Mesothelial cell of epicardium (in vitro differentiated cells): ENCODE measurements around the gene POLG2. TPM values are rescaled to one million over a fixed set of nuclear protein-coding genes. Genes with fewer than 3 reads are reported as not detected.
A peak's percentile ranks its signal among the peaks of the same experiment; 100 is the strongest.
"Not testable (repeated sequence)": the region's sequence is repeated elsewhere in the genome, so short reads cannot be mapped to it uniquely, and the experiment has no call there.

Experiments used
- DNase-seq, 2 experiments: peaks; one replicate each; pipeline ENCODE4 v3.0.0; 2021; ENCODE audit warnings: low spot score in 2 of 2; ENCODE audit not compliant: unreplicated experiment in 2 of 2
- H3K27ac Mint-ChIP-seq: 2 replicates; pipeline ENCODE4 v1.8.0; 2021; ENCODE audit warnings: mixed read lengths
- H3K27me3 Mint-ChIP-seq: 2 replicates; pipeline ENCODE4 v1.8.0; 2021; ENCODE audit warnings: low read depth, mixed read lengths
- H3K36me3 Mint-ChIP-seq: 2 replicates; pipeline ENCODE4 v1.8.0; 2021; ENCODE audit warnings: mixed read lengths
- H3K4me1 Mint-ChIP-seq: 2 replicates; pipeline ENCODE4 v1.8.0; 2021; ENCODE audit warnings: mixed read lengths
- H3K4me3 Mint-ChIP-seq: 2 replicates; pipeline ENCODE4 v1.8.0; 2021; ENCODE audit warnings: mild to moderate bottlenecking, moderate library complexity, mixed read lengths
- H3K9me3 Mint-ChIP-seq: 2 replicates; pipeline ENCODE4 v1.8.0; 2021; ENCODE audit warnings: mixed read lengths
- CTCF ChIP-seq: fragments of 200-600 bp; sonication (generic); IDR thresholded peaks from one replicate; pipeline ENCODE4 v1.5.0; 2021; ENCODE audit warnings: antibody characterized with exemption; ENCODE audit not compliant: unreplicated experiment
- microRNA-seq: library from miRNA; unstranded; fragments of <30 nt; microRNA quantifications from one replicate; pipeline ENCODE4 v1.2.0, GENCODE V29; 2021; ENCODE audit warnings: inconsistent platforms, mixed read lengths
- total RNA-seq: library from RNA; stranded (reverse); gene quantifications from 3 replicates; pipeline ENCODE4 v1.2.1, GENCODE V29; 2021

POLG2 gene
- total RNA-seq, 1 donor from 2014 or later = 32.2 TPM

- Mint-ChIP-seq H3K27me3 (no peaks in the 10 kb centered on the region), H3K4me3 (no peak overlapping the region), H3K4me1 (no peaks in the 10 kb centered on the region), H3K36me3 (peaks cover 10% of the 10 kb centered on the region), H3K9me3 (peaks cover 28% of the 10 kb centered on the region), H3K27ac (no peak overlapping the region)
- DNase-seq = no peak
- TF ChIP-seq CTCF = no peak
These were observed 56.9 kb downstream of the POLG2 start for GRCh38 chr17:64439956-64440355.

- H3K4me3 Mint-ChIP-seq = not testable (repeated sequence)
These were observed 57.3 kb downstream of the POLG2 start for GRCh38 chr17:64439521-64439920.

GRCh38 chr17:64437944-64438525 lies 58.8 kb downstream of the POLG2 start:
- Mint-ChIP-seq H3K4me1 (no peaks in the 10 kb centered on the region), H3K27ac (no peak overlapping the region), H3K9me3 (peaks cover 35% of the 10 kb centered on the region), H3K27me3 (no peaks in the 10 kb centered on the region), H3K36me3 (peaks cover 10% of the 10 kb centered on the region), H3K4me3 (no peak overlapping the region)
- no peak for DNase-seq
- no peak for TF ChIP-seq CTCF

More at GRCh38 chr17:64439521-64439920, 57.3 kb downstream of the POLG2 start:
- H3K4me1 Mint-ChIP-seq, H3K27ac Mint-ChIP-seq, H3K27me3 Mint-ChIP-seq, DNase-seq: not testable (repeated sequence)
- Mint-ChIP-seq H3K36me3 (peaks cover 10% of the 10 kb centered on the region), H3K9me3 (peaks cover 28% of the 10 kb centered on the region)

GRCh38 chr17:64431534-64431933 lies 65.3 kb downstream of the POLG2 start:
- Mint-ChIP-seq H3K4me3 (no peak overlapping the region), H3K27me3 (peaks cover 8% of the 10 kb centered on the region), H3K9me3 (peaks cover 11% of the 10 kb centered on the region), H3K27ac (no peak overlapping the region), H3K4me1 (peaks cover 2% of the 10 kb centered on the region), H3K36me3 (no peaks in the 10 kb centered on the region)
- TF ChIP-seq CTCF = no peak
- DNase-seq = no peak

GRCh38 chr17:64430036-64430435 lies 66.8 kb downstream of the POLG2 start:
- not testable (repeated sequence) for H3K27ac Mint-ChIP-seq, DNase-seq, H3K4me3 Mint-ChIP-seq, H3K27me3 Mint-ChIP-seq, H3K9me3 Mint-ChIP-seq, H3K36me3 Mint-ChIP-seq, H3K4me1 Mint-ChIP-seq

GRCh38 chr17:64428406-64428805 lies 68.4 kb downstream of the POLG2 start:
- H3K27me3 Mint-ChIP-seq = peaks cover 8% of the 10 kb centered on the region
- no peaks in the 10 kb centered on the region for H3K9me3 Mint-ChIP-seq
- H3K4me3 Mint-ChIP-seq = no peak overlapping the region
- DNase-seq = no peak
- no peak for TF ChIP-seq CTCF
- no peaks in the 10 kb centered on the region for H3K36me3 Mint-ChIP-seq
- no peak overlapping the region for H3K27ac Mint-ChIP-seq
- H3K4me1 Mint-ChIP-seq = peaks cover 2% of the 10 kb centered on the region

Small RNA genes lying within 50 kb of the gene (microRNA-seq; reads per million reads assigned to microRNA genes)
- gene MIR3064 (7.3 reads per million, percentile 27 among the genes with 10 or more reads in this experiment), gene MIR5047 (not detected)

Other genes with a start within 250 kb of the POLG2 start
- 27.1 to 29.7 TPM (median 27.3 TPM) in 3 replicates for gene TEX2, start 233.8 kb downstream of the POLG2 start, total RNA-seq
- gene PECAM1, start 106.2 kb downstream of the POLG2 start, total RNA-seq = 0.09 to 0.18 TPM in 2 of 3 replicates, not detected in the other
- gene MILR1, start 47.9 kb downstream of the POLG2 start, total RNA-seq = 0.40 to 0.54 TPM in 2 of 3 replicates, not detected in the other
- gene DDX5, start 9.2 kb upstream of the POLG2 start, total RNA-seq = 886 to 925 TPM (median 921 TPM) in 3 replicates
- 128 to 135 TPM (median 132 TPM) in 3 replicates for gene CEP95, start 9.9 kb upstream of the POLG2 start, total RNA-seq
- gene SMURF2, start 165.3 kb upstream of the POLG2 start, total RNA-seq = 39.9 to 41.2 TPM (median 40.1 TPM) in 3 replicates